ENCODE measurements around the gene WDR35.

Gene WDR35

DNA sequence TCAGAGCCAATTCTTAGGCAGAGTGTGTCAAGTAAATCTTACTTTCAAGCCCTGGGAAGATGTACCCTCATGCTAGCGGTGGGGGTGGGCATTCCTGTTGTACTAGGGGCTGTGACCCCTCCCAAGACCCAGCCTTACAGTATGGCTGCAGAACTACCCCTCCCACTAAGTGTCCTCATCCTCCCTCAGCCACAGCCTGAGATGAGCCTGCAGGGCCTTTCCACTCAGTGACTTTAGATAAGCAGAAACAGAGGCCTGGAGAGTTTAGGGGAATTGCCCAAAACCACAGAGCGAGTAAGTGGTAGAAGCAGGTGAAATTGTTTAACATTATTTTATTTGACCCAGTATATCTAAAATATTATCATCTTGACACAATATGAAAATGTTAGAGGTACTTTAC, 124.8 kb downstream of the WDR35 start:
- ChIA-PET POLR2A (interaction anchor here (0.6 kb wide), 1 partner anchor 187 kb away, joined by 3 read pairs; the partner anchor contains the start of gene LAPTM4A), CTCF (interaction anchor here (0.7 to 4.9 kb wide), 9 partner anchors 9 to 1345 kb away, joined by 3 to 44 read pairs (median 6); no protein-coding TSS in a partner anchor)
- DNase-seq (ENCODE audit: extremely low spot score): peak; percentile 36
- TF ChIP-seq, protein P1, sequence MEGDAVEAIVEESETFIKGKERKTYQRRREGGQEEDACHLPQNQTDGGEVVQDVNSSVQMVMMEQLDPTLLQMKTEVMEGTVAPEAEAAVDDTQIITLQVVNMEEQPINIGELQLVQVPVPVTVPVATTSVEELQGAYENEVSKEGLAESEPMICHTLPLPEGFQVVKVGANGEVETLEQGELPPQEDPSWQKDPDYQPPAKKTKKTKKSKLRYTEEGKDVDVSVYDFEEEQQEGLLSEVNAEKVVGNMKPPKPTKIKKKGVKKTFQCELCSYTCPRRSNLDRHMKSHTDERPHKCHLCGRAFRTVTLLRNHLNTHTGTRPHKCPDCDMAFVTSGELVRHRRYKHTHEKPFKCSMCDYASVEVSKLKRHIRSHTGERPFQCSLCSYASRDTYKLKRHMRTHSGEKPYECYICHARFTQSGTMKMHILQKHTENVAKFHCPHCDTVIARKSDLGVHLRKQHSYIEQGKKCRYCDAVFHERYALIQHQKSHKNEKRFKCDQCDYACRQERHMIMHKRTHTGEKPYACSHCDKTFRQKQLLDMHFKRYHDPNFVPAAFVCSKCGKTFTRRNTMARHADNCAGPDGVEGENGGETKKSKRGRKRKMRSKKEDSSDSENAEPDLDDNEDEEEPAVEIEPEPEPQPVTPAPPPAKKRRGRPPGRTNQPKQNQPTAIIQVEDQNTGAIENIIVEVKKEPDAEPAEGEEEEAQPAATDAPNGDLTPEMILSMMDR (IDR thresholded peaks at IDR 0.05; ENCODE audit: control extremely low read depth, extremely low read depth, low read depth, missing control alignments): no peak

DNA sequence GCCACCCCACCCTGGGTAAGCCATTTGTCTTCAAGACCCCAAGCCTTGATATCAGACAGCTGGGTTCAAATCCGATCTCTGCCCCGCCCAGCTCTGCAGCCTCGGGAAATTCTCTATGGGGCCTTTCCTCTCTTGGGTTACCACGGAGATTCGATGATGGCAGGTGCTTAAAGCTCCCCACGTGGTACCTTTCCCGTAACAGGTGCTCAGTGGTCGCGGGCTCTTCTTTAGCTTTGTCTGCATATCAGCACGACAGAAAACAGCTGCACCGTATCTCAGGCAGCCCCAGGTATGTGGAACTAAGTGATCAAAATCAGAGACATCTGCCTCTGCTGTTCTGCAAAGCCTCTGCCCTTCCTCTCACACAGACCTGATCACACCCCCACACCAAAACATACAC, 125.5 kb downstream of the WDR35 start:
- CTCF ChIA-PET: interaction anchor here (0.7 to 4.9 kb wide), 16 partner anchors 10 to 1479 kb away, joined by 3 to 44 read pairs (median 5); no protein-coding TSS in a partner anchor
- no peak for DNase-seq (ENCODE audit: extremely low spot score)
- POLR2A ChIA-PET: no interaction called here
- TF ChIP-seq, protein P1 (IDR thresholded peaks at IDR 0.05; ENCODE audit: control extremely low read depth, extremely low read depth, low read depth, missing control alignments): no peak

DNA sequence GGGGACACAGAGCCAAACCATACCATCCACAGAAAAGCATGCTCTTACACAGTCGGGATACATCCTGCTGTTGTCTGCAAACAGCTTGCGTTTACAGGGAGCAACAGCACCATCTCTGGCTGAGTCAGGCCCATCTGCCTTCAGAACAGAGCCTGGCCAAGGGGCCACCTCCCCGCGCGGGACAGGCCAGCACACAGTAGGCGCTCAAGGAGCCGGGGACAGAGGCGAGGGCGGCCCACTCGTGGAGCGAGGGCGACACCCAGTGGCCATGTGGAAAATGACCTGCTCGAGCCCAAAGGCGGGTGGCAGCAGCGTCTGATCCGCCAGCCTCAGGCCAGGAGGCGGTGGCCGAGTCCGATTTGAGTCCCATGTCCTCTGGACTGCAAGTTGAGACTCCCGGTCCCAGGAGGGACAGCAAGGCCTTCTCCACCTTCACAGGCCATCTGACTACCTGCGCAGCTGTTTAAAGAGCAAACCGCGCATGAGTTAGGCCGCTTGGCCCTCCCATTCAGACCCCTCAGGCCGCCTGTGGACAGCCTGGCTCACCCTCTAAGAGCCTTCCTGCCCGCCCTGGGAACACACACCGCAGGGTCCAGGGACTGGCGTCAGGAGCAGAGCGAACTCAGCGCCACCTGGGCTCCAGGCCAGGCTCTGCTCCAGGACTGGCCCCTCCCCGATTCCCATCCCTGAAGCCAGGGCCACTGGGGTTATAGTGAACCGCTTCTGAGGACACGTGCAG, 126.4 kb downstream of the WDR35 start:
- TF ChIP-seq, protein P1 (IDR thresholded peaks at IDR 0.05; ENCODE audit: control extremely low read depth, extremely low read depth, low read depth, missing control alignments): peak; percentile 99
- ChIA-PET POLR2A (no interaction called here), CTCF (interaction anchor here (0.6 to 4.9 kb wide), 23 partner anchors 9 to 1478 kb away, joined by 3 to 44 read pairs (median 4); no protein-coding TSS in a partner anchor)
- peak; percentile 87 for DNase-seq (ENCODE audit: extremely low spot score)

DNA sequence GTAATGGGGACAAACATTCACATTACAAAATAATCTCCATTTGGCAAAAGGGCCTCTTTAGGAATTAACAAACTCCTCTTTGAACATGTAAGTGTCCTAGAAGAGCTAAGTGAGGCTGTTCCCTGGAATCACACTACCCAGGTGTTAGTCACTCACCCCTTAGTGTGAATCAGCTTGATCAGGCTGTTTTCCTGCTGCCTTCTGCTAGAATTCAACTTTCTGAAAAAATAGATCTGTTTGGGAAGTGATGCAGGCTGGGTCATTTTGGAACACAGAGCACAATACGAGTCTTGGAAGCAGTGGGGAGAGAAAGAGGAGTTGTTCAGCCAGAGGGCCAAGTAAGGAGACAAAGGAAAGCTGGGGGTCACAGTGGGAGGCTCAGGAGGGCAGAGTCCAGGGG, 128.1 kb downstream of the WDR35 start:
- ChIA-PET POLR2A (no interaction called here), CTCF (interaction anchor here (1.4 to 4.9 kb wide), 5 partner anchors 8 to 1473 kb away, joined by 3 to 44 read pairs (median 5); no protein-coding TSS in a partner anchor)
- no peak for DNase-seq (ENCODE audit: extremely low spot score)
- TF ChIP-seq, protein P1 (IDR thresholded peaks at IDR 0.05; ENCODE audit: control extremely low read depth, extremely low read depth, low read depth, missing control alignments): no peak

Data from GM10248 (cell line).